Subcutaneous preadipocyte (primary cell): Measurements from ENCODE around the gene ATP5MG. TPM values are rescaled to one million over a fixed set of nuclear protein-coding genes. Genes with fewer than 3 reads are reported as not detected.

ENCODE experiments used
- total RNA-seq: library from RNA; depleted of rRNA; stranded (reverse); fragments of >200 nt; gene quantifications from 2 replicates; pipeline ENCODE4 v1.2.3, GENCODE V29; 2012

Gene ATP5MG, protein sequence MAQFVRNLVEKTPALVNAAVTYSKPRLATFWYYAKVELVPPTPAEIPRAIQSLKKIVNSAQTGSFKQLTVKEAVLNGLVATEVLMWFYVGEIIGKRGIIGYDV
- total RNA-seq = 26.6 and 31.6 TPM in 2 replicates

DNA sequence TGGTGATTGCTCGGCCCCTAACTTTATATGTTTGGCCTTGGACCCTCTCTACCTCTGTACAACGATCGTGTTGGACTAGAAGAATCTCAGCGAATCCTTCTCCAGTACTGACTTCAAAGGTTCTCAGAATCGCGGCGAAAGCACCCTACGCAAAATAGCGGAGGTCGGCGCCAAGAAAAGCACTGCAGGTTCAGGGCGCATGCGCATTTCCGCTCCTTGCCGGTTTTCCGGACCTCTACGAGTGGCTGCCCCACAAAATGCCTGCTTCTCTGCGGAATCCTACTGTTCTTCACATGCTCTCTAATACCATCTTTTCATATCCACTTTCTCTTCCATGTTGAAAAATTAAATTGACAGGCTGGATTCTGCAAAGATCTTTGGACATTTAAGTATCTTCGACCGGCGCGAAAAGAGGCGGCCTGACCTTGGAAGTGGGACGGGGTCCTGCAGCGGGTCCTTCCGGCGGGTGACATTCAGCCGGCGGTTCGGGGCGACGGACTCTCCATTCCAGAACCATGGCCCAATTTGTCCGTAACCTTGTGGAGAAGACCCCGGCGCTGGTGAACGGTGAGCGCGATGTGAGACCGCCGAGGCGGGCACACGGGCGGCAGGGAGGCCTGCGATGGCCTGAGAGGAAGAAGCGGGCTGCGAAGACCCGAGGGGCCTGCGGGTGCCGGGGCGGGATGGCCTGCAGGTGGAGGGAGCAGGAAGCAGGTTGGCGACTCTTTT, at the start of gene ATP5MG:
Gene ATP5MG, plus strand, starts transcription at position 456 of the 729 bp plus-strand sequence. Its CDS starts 60 bp downstream, at position 516.

DNA sequence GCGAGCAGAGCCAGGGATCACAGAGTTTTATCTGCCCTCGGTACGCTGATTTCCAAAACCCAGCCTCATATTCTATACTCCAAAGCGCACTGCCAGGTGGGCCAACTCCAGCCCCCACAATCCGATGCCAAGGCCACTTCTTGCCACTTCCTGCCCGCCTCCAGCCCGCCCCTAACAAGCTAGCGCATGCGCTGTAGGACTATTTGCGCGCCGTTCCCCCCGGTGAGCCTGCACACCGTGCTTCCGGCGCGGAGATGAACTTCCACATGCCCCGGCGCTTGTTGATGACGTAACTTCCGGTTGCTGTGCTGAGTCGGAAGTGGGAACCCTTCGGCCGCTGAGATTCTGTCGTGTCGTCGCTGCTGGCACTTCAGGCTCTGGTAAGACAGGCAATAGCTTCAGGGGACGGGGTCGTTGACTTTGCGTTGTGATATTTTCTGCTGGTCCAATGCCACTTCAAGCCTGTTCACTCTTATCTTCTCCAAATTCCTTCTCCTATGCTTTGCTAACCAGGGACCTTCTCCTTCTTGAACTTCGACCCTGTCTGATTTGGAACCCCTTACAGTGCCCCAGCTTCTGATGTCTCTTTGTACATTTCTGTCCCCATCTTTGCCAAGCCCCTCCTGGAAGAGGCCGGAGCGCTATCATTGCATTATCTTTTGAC, 42.0 kb upstream of the ATP5MG start, which contains the start of gene UBE4A:
Gene UBE4A, plus strand, starts transcription at position 306 of the 664 bp plus-strand sequence. CDS start 5,481 bp downstream, outside the sequence.

DNA sequence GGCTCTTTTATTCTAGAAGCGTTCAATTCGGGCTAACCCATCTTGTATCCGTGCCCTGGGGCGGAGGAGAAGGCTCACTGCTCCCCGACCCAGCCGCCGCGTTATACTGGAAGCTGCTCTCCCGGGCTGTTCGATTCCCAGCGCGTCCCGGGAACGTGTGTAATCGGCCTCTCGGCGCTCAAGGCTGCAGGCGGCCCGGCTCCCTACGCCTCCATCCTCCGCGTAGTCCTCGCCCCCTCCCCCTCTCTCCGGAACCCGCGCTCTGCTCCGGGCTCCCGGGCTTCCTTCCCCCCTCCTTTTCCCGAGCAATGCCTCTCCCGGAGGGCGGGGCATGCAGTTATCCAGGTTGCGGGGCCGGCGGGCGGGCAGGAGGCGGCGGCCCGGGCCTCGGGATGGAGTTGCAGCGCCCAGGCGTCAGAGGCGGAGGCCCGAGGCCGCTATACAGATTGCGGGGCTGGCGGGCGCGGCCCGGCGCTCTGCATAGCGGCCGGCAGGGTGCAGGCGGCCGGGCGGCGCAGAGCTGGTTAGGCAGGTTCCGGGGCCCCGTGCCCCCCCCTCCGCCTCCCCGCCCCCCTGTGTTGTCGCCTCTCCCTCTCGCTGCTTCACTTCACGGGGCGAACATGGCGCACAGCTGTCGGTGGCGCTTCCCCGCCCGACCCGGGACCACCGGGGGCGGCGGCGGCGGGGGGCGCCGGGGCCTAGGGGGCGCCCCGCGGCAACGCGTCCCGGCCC, 34.7 kb downstream of the ATP5MG start, which contains the start of gene KMT2A:
Gene KMT2A, plus strand, starts transcription at position 600 of the 732 bp plus-strand sequence. Its CDS starts 21 bp downstream, at position 621.

Other genes starting within 250 kb of the ATP5MG start
- gene SCN4B, start 248.8 kb upstream of the ATP5MG start, total RNA-seq = not detected in 2 replicates
- under 0.01 TPM in 1 of 2 replicates, not detected in the other for gene SCN2B, start 225.0 kb upstream of the ATP5MG start, total RNA-seq
- gene JAML, start 176.6 kb upstream of the ATP5MG start, total RNA-seq = not detected in 2 replicates
- 0.20 and 0.37 TPM in 2 replicates for gene MPZL3, start 149.2 kb upstream of the ATP5MG start, total RNA-seq
- not detected in 2 replicates for gene MPZL2, start 137.3 kb upstream of the ATP5MG start, total RNA-seq
- gene CD3E, start 96.9 kb upstream of the ATP5MG start, total RNA-seq = not detected in 2 replicates
- not detected in 2 replicates for gene CD3D, start 58.9 kb upstream of the ATP5MG start, total RNA-seq
- gene CD3G, start 57.3 kb upstream of the ATP5MG start, total RNA-seq = not detected in 2 replicates
- gene UBE4A, start 42.0 kb upstream of the ATP5MG start, total RNA-seq = 43.4 and 54.2 TPM in 2 replicates
- gene KMT2A, start 34.9 kb downstream of the ATP5MG start, total RNA-seq = 28.7 and 39.1 TPM in 2 replicates
- gene TTC36, start 125.9 kb downstream of the ATP5MG start, total RNA-seq = 0.20 TPM in 1 of 2 replicates, not detected in the other
- 0.73 and 1.2 TPM in 2 replicates for gene TMEM25, start 129.6 kb downstream of the ATP5MG start, total RNA-seq
- gene IFT46, start 164.3 kb downstream of the ATP5MG start, total RNA-seq = 36.4 and 40.8 TPM in 2 replicates
- gene ARCN1, start 170.8 kb downstream of the ATP5MG start, total RNA-seq = 105 and 157 TPM in 2 replicates
- 148 and 163 TPM in 2 replicates for gene PHLDB1, start 206.0 kb downstream of the ATP5MG start, total RNA-seq